Renal pelvis (tissue), 4 donors: ENCODE data around the gene FAM9C. TPM values are rescaled to one million over a fixed set of nuclear protein-coding genes. Genes with fewer than 3 reads are reported as not detected.
A peak's percentile ranks its signal among the peaks of the same experiment; 100 is the strongest.
"Not testable (repeated sequence)": the region's sequence is repeated elsewhere in the genome, so short reads cannot be mapped to it uniquely, and the experiment has no call there.

Experiments used
- DNase-seq: peaks from one replicate; pipeline ENCODE4 v3.0.0-alpha.2; 2013
- polyA plus RNA-seq, 3 donors: library from polyadenylated mRNA; unstranded; fragments of 120-200 nt; gene quantifications; one replicate each; pipeline ENCODE4 v1.2.1, GENCODE V29; 2013; ENCODE audit not compliant: insufficient read length in 3 of 3

The FAM9C gene
- polyA plus RNA-seq, 3 donors = 0.19 to 0.65 (median 0.49) TPM

- no peak for DNase-seq
Measured at GRCh38 chrX:13043138-13043537, 1.3 kb downstream of the FAM9C start.

GRCh38 chrX:13036896-13037295 lies 7.5 kb downstream of the FAM9C start:
- no peak for DNase-seq

GRCh38 chrX:13033193-13033592 lies 11.2 kb downstream of the FAM9C start:
- no peak for DNase-seq

- DNase-seq = no peak
Measured at GRCh38 chrX:13029887-13030771, 14.3 kb downstream of the FAM9C start.

GRCh38 chrX:13029637-13029886 lies 14.9 kb downstream of the FAM9C start:
- no peak for DNase-seq

GRCh38 chrX:13028871-13029636 lies 15.4 kb downstream of the FAM9C start:
- DNase-seq = peak; percentile 62

- DNase-seq = no peak
Measured at GRCh38 chrX:13026877-13027652, 17.4 kb downstream of the FAM9C start.

- DNase-seq = no peak
Measured at GRCh38 chrX:13024986-13025385, 19.4 kb downstream of the FAM9C start.

- no peak for DNase-seq
Measured at GRCh38 chrX:13023979-13024378, 20.4 kb downstream of the FAM9C start.

GRCh38 chrX:13023567-13023966 lies 20.9 kb downstream of the FAM9C start:
- DNase-seq = no peak

GRCh38 chrX:13022926-13023325 lies 21.5 kb downstream of the FAM9C start:
- DNase-seq = no peak

- DNase-seq = not testable (repeated sequence)
Measured at GRCh38 chrX:13016731-13017130, 27.7 kb downstream of the FAM9C start.

- no peak for DNase-seq
Measured at GRCh38 chrX:13015536-13016236, 28.7 kb downstream of the FAM9C start.

- no peak for DNase-seq
Measured at GRCh38 chrX:13014111-13015096, 30.0 kb downstream of the FAM9C start.

GRCh38 chrX:13013363-13014110 lies 30.9 kb downstream of the FAM9C start:
- DNase-seq = no peak

GRCh38 chrX:13010546-13010945 lies 33.9 kb downstream of the FAM9C start:
- DNase-seq = no peak

GRCh38 chrX:13009844-13010243 lies 34.6 kb downstream of the FAM9C start:
- DNase-seq = no peak

GRCh38 chrX:13009273-13009672 lies 35.1 kb downstream of the FAM9C start:
- no peak for DNase-seq

GRCh38 chrX:13008851-13009250 lies 35.6 kb downstream of the FAM9C start:
- DNase-seq = no peak

GRCh38 chrX:13008189-13008533 lies 36.3 kb downstream of the FAM9C start:
- no peak for DNase-seq
